Tibial nerve (tissue), 4 donors: ENCODE results near the gene SRPK1.

Source experiments
- EP300 ChIP-seq, 2 donors: sonication (generic); formaldehyde crosslinking; IDR thresholded peaks; one replicate each; pipeline ENCODE4 v1.6.1; 2017; ENCODE audit warnings: antibody characterized with exemption in 2 of 2, mild to moderate bottlenecking in 1 of 2
- TF ChIP-seq, protein P1 (sequence below), 5 experiments: fragments of 200-600 bp in 3 of 5; fragments of 450-650 bp in 2 of 5; sonication (generic) in 3 of 5; IDR thresholded peaks; one replicate each; pipeline ENCODE4 v1.5.1; 2016 to 2019; ENCODE audit warnings: antibody characterized with exemption in 5 of 5, mild to moderate bottlenecking in 3 of 5, moderate library complexity in 2 of 5

- TF ChIP-seq, protein P1, sequence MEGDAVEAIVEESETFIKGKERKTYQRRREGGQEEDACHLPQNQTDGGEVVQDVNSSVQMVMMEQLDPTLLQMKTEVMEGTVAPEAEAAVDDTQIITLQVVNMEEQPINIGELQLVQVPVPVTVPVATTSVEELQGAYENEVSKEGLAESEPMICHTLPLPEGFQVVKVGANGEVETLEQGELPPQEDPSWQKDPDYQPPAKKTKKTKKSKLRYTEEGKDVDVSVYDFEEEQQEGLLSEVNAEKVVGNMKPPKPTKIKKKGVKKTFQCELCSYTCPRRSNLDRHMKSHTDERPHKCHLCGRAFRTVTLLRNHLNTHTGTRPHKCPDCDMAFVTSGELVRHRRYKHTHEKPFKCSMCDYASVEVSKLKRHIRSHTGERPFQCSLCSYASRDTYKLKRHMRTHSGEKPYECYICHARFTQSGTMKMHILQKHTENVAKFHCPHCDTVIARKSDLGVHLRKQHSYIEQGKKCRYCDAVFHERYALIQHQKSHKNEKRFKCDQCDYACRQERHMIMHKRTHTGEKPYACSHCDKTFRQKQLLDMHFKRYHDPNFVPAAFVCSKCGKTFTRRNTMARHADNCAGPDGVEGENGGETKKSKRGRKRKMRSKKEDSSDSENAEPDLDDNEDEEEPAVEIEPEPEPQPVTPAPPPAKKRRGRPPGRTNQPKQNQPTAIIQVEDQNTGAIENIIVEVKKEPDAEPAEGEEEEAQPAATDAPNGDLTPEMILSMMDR (IDR thresholded peaks at IDR 0.05) = no peak
- TF ChIP-seq EP300 (IDR thresholded peaks at IDR 0.05) = no peak
These were observed 1.2 kb upstream of the SRPK1 start for GRCh38 chr6:35922139-35922554.
